SK-N-SH (cell line): ENCODE data around the gene YOD1. TPM values are rescaled to one million over a fixed set of nuclear protein-coding genes. Genes with fewer than 3 reads are reported as not detected.

Experiments used
- CTCF ChIA-PET: fragments of 300-600, 350-600 bp; formaldehyde crosslinking; extraction: SDS; loops from one replicate; lab custom pipeline; 2021; lab: Yijun Ruan, JAX
- POLR2A ChIA-PET: fragments of 350-600 bp; sonication (Branson Sonifier 250); formaldehyde crosslinking; extraction: SDS; loops from one replicate; lab custom pipeline; 2020; ENCODE audit warnings: antibody characterized with exemption, inconsistent platforms; lab: Yijun Ruan, JAX
- DNase-seq: peaks from one replicate; pipeline ENCODE4 v3.0.0; 2012
- H2AFZ ChIP-seq: fragments of 200-600 bp; sonication (generic); 2 replicates; pipeline ENCODE4 v1.8.1; 2016; ENCODE audit warnings: antibody characterized with exemption, mild to moderate bottlenecking, low read depth
- H3F3A ChIP-seq: fragments of 200-600 bp; sonication (generic); replicated peaks from 2 replicates; pipeline ENCODE3; 2016; ENCODE audit warnings: antibody characterized with exemption, mild to moderate bottlenecking; ENCODE audit not compliant: insufficient read depth
- H3K27ac ChIP-seq, 2 experiments: fragments of 200-500 bp in 1 of 2; fragments of 200-600 bp in 1 of 2; sonication (Bioruptor generic) in 1 of 2; sonication (generic), shearing (Covaris generic) in 1 of 2; 2 replicates each; pipeline versions ENCODE4 v1.5.1 to v1.6.1; 2014 to 2016; ENCODE audit warnings: low read depth in 2 of 2, inconsistent platforms in 1 of 2, low read length in 1 of 2, mild to moderate bottlenecking in 1 of 2, mixed read lengths in 1 of 2
- H3K27me3 ChIP-seq: fragments of 200-600 bp; sonication (generic), shearing (Covaris generic); 2 replicates; pipeline ENCODE4 v1.6.1; 2016; ENCODE audit warnings: mixed run types; ENCODE audit not compliant: insufficient read depth
- H3K36me3 ChIP-seq, 2 experiments: fragments of 200-500 bp in 1 of 2; fragments of 200-600 bp in 1 of 2; sonication (Bioruptor generic) in 1 of 2; sonication (generic) in 1 of 2; replicated peaks in 1 of 2; 2 replicates each; pipeline versions ENCODE3 to v1.5.1; 2014 to 2016; ENCODE audit warnings: low read length in 1 of 2, mild to moderate bottlenecking in 1 of 2; ENCODE audit not compliant: insufficient read depth in 2 of 2, control insufficient read depth in 1 of 2
- H3K4me1 ChIP-seq, 2 experiments: fragments of 200-500 bp in 1 of 2; fragments of 200-600 bp in 1 of 2; sonication (Bioruptor generic) in 1 of 2; sonication (generic), shearing (Covaris generic) in 1 of 2; 2 replicates each; pipeline versions ENCODE4 v1.5.1 to v1.6.1; 2014 to 2016; ENCODE audit warnings: low read depth in 1 of 2, low read length in 1 of 2, mixed run types in 1 of 2; ENCODE audit not compliant: insufficient read depth in 2 of 2, control insufficient read depth in 1 of 2
- H3K4me2 ChIP-seq: fragments of 200-600 bp; sonication (generic), shearing (Covaris generic); 2 replicates; pipeline ENCODE4 v1.6.1; 2017; ENCODE audit warnings: mixed run types
- H3K4me3 ChIP-seq, 2 experiments: fragments of 200-500 bp in 1 of 2; fragments of 200-600 bp in 1 of 2; sonication (Bioruptor generic) in 1 of 2; sonication (generic), shearing (Covaris generic) in 1 of 2; 2 replicates each; pipeline versions ENCODE4 v1.5.1 to v1.8.1; 2014 to 2016; ENCODE audit warnings: low read depth in 2 of 2, inconsistent platforms in 1 of 2, low read length in 1 of 2, mild to moderate bottlenecking in 1 of 2, mixed read lengths in 1 of 2, moderate library complexity in 1 of 2
- H3K79me2 ChIP-seq: fragments of 200-600 bp; sonication (generic); 2 replicates; pipeline ENCODE4 v1.8.1; 2017; ENCODE audit warnings: mild to moderate bottlenecking; ENCODE audit not compliant: insufficient read depth
- H3K9ac ChIP-seq: fragments of 200-600 bp; sonication (generic); 2 replicates; pipeline ENCODE4 v1.6.1; 2017; ENCODE audit warnings: mixed run types
- H3K9me2 ChIP-seq: fragments of 200-600 bp; sonication (generic); 2 replicates; pipeline ENCODE4 v1.6.1; 2017; ENCODE audit warnings: mixed run types
- H3K9me3 ChIP-seq: fragments of 200-600 bp; sonication (generic); 2 replicates; pipeline ENCODE4 v1.6.1; 2017; ENCODE audit warnings: mixed run types, mild to moderate bottlenecking, moderate library complexity
- H4K20me1 ChIP-seq: fragments of 200-600 bp; sonication (generic); 2 replicates; pipeline ENCODE4 v1.6.1; 2017; ENCODE audit warnings: mild to moderate bottlenecking, mixed run types; ENCODE audit not compliant: insufficient read depth
- FOSL2 ChIP-seq: IDR thresholded peaks from 2 replicates; pipeline ENCODE4 v1.4.0; 2012; ENCODE audit warnings: low read depth, mild to moderate bottlenecking, moderate library complexity, borderline replicate concordance
- FOXJ3 ChIP-seq: sonication (generic); formaldehyde crosslinking; IDR thresholded peaks from 2 replicates; pipeline ENCODE4 v1.5.1; 2020; ENCODE audit warnings: mild to moderate bottlenecking, missing genetic modification reagents
- FOXM1 ChIP-seq: IDR thresholded peaks from 2 replicates; pipeline ENCODE4 v1.4.0; 2012; ENCODE audit warnings: low read depth, mild to moderate bottlenecking
- GABPA ChIP-seq: IDR thresholded peaks from 2 replicates; pipeline ENCODE4 v1.4.0; 2012; ENCODE audit warnings: low read depth, mild to moderate bottlenecking
- GATA2 ChIP-seq: sonication (generic); formaldehyde crosslinking; IDR thresholded peaks from 2 replicates; pipeline ENCODE4 v1.5.0; 2020; ENCODE audit warnings: mild to moderate bottlenecking, missing genetic modification reagents
- MAX ChIP-seq: IDR thresholded peaks from 2 replicates; pipeline ENCODE4 v1.4.0; 2012; ENCODE audit warnings: low read depth
- MXI1 ChIP-seq: IDR thresholded peaks from 2 replicates; pipeline ENCODE4 v1.6.1; 2012; ENCODE audit warnings: mild to moderate bottlenecking, low read depth, low read length, improper control_type of control experiment
- NRF1 ChIP-seq: IDR thresholded peaks from 2 replicates; pipeline ENCODE4 v1.6.1; 2012; ENCODE audit warnings: low read depth, mild to moderate bottlenecking, low read length
- PBX3 ChIP-seq: IDR thresholded peaks from 2 replicates; pipeline ENCODE4; 2012
- POLR2AphosphoS5 ChIP-seq: IDR thresholded peaks from 2 replicates; pipeline ENCODE4 v1.6.1; 2012; ENCODE audit warnings: low read depth, low read length
- RAD21 ChIP-seq: IDR thresholded peaks from 2 replicates; pipeline ENCODE4 v1.6.1; 2012; ENCODE audit warnings: mild to moderate bottlenecking, low read length
- RFX5 ChIP-seq: IDR thresholded peaks from 2 replicates; pipeline ENCODE4 v1.6.1; 2012; ENCODE audit warnings: mild to moderate bottlenecking, improper control_type of control experiment, low read length
- RXRA ChIP-seq: IDR thresholded peaks from 2 replicates; pipeline ENCODE4 v1.4.0; 2012; ENCODE audit warnings: low read depth, mild to moderate bottlenecking, borderline replicate concordance
- YY1 ChIP-seq: IDR thresholded peaks from 2 replicates; pipeline ENCODE4 v1.4.0; 2012; ENCODE audit warnings: low read depth, mild to moderate bottlenecking
- ZBTB33 ChIP-seq: IDR thresholded peaks from 2 replicates; pipeline ENCODE4 v1.4.0; 2012; ENCODE audit warnings: low read depth, borderline replicate concordance
- WGBS: methylation state at CpG from one replicate; pipeline ENCODE4 v1.1.6; 2017; ENCODE audit warnings: low lambda C conversion rate; 5-methylcytosine and 5-hydroxymethylcytosine counted together
- polyA plus RNA-seq, 3 experiments: library from polyadenylated mRNA; depleted of rRNA; stranded (reverse); fragments of >200 nt; gene quantifications; 2 replicates each; pipeline ENCODE4 v1.2.3, GENCODE V29; 2012
- TF ChIP-seq, protein P1 (sequence below): IDR thresholded peaks from 2 replicates; pipeline ENCODE4 v1.6.1; 2012; ENCODE audit warnings: mild to moderate bottlenecking, low read depth, low read length, moderate library complexity
- TF ChIP-seq, protein P2 (sequence below): IDR thresholded peaks from 2 replicates; pipeline ENCODE4 v1.4.0; 2012; ENCODE audit warnings: low read depth, borderline replicate concordance

YOD1 gene
- polyA plus RNA-seq, 1 of the 3 experiments (the other 2 are of a cell fraction), result 0.79 TPM

GRCh38 chr1:207048041-207048440 lies 3.0 kb downstream of the YOD1 start:
- H2AFZ ChIP-seq, result no peak overlapping the region
- no peaks in the 10 kb centered on the region for H3K27me3 ChIP-seq
- CTCF ChIA-PET, result interaction anchor here (1.1 to 1.9 kb wide), 4 partner anchors 21 to 42 kb away, joined by 3 to 8 read pairs (median 6); no protein-coding TSS in a partner anchor
- no peak overlapping the region for H3K9ac ChIP-seq
- no peak overlapping the region for H3K4me2 ChIP-seq
- TF ChIP-seq RAD21 (no peak), MAX (no peak), YY1 (no peak), NRF1 (no peak), FOXJ3 (CRISPR knock-in tag) (no peak), RXRA (no peak), FOXM1 (no peak), RFX5 (no peak), MXI1 (no peak), ZBTB33 (no peak), GABPA (no peak), FOSL2 (no peak), GATA2 (CRISPR knock-in tag) (no peak), POLR2AphosphoS5 (no peak), PBX3 (no peak)
- TF ChIP-seq, protein P1, sequence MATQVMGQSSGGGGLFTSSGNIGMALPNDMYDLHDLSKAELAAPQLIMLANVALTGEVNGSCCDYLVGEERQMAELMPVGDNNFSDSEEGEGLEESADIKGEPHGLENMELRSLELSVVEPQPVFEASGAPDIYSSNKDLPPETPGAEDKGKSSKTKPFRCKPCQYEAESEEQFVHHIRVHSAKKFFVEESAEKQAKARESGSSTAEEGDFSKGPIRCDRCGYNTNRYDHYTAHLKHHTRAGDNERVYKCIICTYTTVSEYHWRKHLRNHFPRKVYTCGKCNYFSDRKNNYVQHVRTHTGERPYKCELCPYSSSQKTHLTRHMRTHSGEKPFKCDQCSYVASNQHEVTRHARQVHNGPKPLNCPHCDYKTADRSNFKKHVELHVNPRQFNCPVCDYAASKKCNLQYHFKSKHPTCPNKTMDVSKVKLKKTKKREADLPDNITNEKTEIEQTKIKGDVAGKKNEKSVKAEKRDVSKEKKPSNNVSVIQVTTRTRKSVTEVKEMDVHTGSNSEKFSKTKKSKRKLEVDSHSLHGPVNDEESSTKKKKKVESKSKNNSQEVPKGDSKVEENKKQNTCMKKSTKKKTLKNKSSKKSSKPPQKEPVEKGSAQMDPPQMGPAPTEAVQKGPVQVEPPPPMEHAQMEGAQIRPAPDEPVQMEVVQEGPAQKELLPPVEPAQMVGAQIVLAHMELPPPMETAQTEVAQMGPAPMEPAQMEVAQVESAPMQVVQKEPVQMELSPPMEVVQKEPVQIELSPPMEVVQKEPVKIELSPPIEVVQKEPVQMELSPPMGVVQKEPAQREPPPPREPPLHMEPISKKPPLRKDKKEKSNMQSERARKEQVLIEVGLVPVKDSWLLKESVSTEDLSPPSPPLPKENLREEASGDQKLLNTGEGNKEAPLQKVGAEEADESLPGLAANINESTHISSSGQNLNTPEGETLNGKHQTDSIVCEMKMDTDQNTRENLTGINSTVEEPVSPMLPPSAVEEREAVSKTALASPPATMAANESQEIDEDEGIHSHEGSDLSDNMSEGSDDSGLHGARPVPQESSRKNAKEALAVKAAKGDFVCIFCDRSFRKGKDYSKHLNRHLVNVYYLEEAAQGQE, result no peak
- TF ChIP-seq, protein P2, sequence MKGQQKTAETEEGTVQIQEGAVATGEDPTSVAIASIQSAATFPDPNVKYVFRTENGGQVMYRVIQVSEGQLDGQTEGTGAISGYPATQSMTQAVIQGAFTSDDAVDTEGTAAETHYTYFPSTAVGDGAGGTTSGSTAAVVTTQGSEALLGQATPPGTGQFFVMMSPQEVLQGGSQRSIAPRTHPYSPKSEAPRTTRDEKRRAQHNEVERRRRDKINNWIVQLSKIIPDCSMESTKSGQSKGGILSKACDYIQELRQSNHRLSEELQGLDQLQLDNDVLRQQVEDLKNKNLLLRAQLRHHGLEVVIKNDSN, result no peak
- TF ChIP-seq, all 33 proteins: peak for 0
- POLR2A ChIA-PET, result no interaction called here
- peaks cover 19 to 26% of the 10 kb centered on the region in 2 experiments for H3K4me1 ChIP-seq
- H3K36me3 ChIP-seq, result peaks cover 45 to 54% of the 10 kb centered on the region in 2 experiments
- DNase-seq, result no peak
- H3K9me2 ChIP-seq, result no peaks in the 10 kb centered on the region
- H3F3A ChIP-seq, result peaks cover 12% of the 10 kb centered on the region
- H3K27ac ChIP-seq, result no peak overlapping the region
- no peak overlapping the region for H3K4me3 ChIP-seq
- H3K9me3 ChIP-seq, result no peaks in the 10 kb centered on the region
- H4K20me1 ChIP-seq, result peaks cover 13% of the 10 kb centered on the region
- peaks cover 62% of the 10 kb centered on the region for H3K79me2 ChIP-seq
- 89% methylated on average over 6 of the region's 6 CpGs for WGBS
